ENCODE data around the gene BEND7. TPM values are rescaled to one million over a fixed set of nuclear protein-coding genes. Genes with fewer than 3 reads are reported as not detected.
A peak's percentile ranks its signal among the peaks of the same experiment; 100 is the strongest.

The BEND7 gene
- total and polyA plus RNA-seq, 2 of the 4 experiments (the other 2 are of a cell fraction): 2.3 to 3.5 TPM

DNA sequence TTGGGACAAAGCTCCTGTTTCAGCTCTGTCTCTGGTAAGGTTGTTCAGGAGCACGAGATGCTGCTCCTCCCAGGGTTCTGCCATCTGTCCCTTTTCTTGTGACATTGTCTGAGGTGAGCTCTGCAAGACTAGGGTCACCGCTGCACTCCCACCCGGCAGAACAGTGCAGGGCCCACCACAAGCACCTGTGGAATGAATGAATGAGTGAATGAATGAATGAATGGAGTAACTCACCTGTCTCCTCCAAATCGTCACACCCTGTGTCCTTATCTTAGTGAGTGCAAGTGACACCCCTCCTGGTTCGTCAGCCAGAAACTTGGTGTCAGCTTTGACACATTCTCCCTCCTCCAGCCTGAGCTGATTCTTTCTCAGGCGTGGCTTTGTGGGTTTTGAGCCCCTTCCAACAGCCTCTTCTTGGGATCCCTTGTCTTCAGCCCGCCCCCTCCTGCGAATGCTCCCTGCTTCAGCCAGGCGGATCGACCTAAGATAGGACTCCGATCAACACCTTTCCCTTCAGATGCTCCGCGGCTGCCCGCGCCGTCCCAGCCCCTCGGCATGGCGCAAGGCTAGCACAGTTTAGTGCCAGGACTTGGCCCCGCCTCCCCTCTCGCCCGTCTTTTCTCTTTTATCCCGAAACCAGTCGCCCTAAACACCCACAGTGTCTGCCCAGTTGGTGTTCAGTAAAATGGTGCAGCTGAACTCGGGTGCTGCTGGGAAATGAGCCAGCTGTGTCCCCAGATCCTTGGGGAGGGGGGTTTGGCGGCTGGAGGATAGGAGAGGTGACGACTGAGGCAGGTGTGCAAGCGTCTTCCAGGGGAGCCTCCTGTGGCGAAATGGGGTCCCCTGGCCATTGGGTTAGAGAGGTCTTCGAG lies 89.3 kb downstream of the BEND7 start:
- 5% methylated on average over 11 of the region's 29 CpGs; no CpG with 5 or more reads in 1 of the 2 experiments for WGBS, 2 experiments (ENCODE audit: extremely low coverage in 2 of 2, insufficient read length in 1 of 2)
- Histone ChIP-seq H2BK120ac (ENCODE audit: low read depth, low read length) (no peak overlapping the region), H2AK5ac (ENCODE audit: low read depth, low read length) (no peak overlapping the region), H3K9me1 (ENCODE audit: insufficient read depth, low read length) (no peaks in the 10 kb centered on the region), H2AK9ac (replicated peaks; ENCODE audit: low read depth, low read length, poor library complexity) (no peak overlapping the region), H3K27ac (ENCODE audit: insufficient read depth, low read length) (no peak overlapping the region), H3K4me3 (ENCODE audit: insufficient read depth, low read depth, low read length) (peak overlapping the region; percentile 13; the same call in 1 of the 2 replicates), H3K27me3 (ENCODE audit: control insufficient read depth, insufficient read depth, low read length) (peaks cover 28% of the 10 kb centered on the region), H3K56ac (ENCODE audit: extremely low read depth, insufficient read depth, low read length) (no peak overlapping the region), H3K79me1 (ENCODE audit: low read depth in 1 of 2, low read length in 2 of 2) (no peaks in the 10 kb centered on the region), H4K5ac (ENCODE audit: low read depth, low read length) (no peak overlapping the region), H2AFZ (replicated peaks; ENCODE audit: low read length, poor library complexity) (peak overlapping the region; percentile 29), H3K9ac (ENCODE audit: low read depth, low read length) (no peak overlapping the region), H4K91ac (ENCODE audit: insufficient read depth, low read depth, low read length) (no peak overlapping the region), H2BK5ac (ENCODE audit: low read depth, low read length, poor library complexity, severe bottlenecking) (no peak overlapping the region), H3K9me3 (ENCODE audit: control insufficient read depth, insufficient read depth, low read length) (no peaks in the 10 kb centered on the region), H3K14ac (replicated peaks; ENCODE audit: low read depth, low read length) (no peak overlapping the region), H2BK20ac (ENCODE audit: low read depth, low read length) (no peak overlapping the region), H3K4me1 (ENCODE audit: control insufficient read depth, insufficient read depth, low read length) (peaks cover 2% of the 10 kb centered on the region; the same call in 1 of the 2 replicates), H2BK15ac (ENCODE audit: low read depth, low read length) (no peak overlapping the region), H3K23ac (ENCODE audit: low read depth, low read length) (no peak overlapping the region), H3K4ac (ENCODE audit: low read depth, low read length) (no peak overlapping the region), H4K8ac (ENCODE audit: low read depth in 2 of 2, low read length in 2 of 2) (no peak overlapping the region), H3K4me2 (ENCODE audit: low read depth, low read length) (peak overlapping the region; percentile 85), H3K18ac (ENCODE audit: low read depth, low read length) (no peak overlapping the region), H3K36me3 (ENCODE audit: control insufficient read depth, insufficient read depth, low read length) (no peaks in the 10 kb centered on the region), H4K20me1 (ENCODE audit: insufficient read depth, low read length) (no peaks in the 10 kb centered on the region)
- ChIA-PET CTCF (interaction anchor here (0.6 to 3.3 kb wide), 4 partner anchors 10 to 502 kb away, joined by 3 to 11 read pairs (median 6); no protein-coding TSS in a partner anchor), POLR2A (ENCODE audit: unreplicated experiment) (no interaction called here)
- ATAC-seq (ENCODE audit: low read depth): peak; percentile 61
- intact Hi-C loops (cut with micrococcal nuclease): loop anchor here (1.0 kb wide), 1 partner anchor 67 kb away; no protein-coding TSS in a partner anchor
- dilution Hi-C loops (cut with HindIII; ENCODE audit: low sequenced_read_pairs, unreplicated experiment): no loop called here
- in situ Hi-C loops (cut with MboI; ENCODE audit: low sequenced_read_pairs): no loop called here
- DNase-seq: no peak
- no TSS peak for BruUV-seq (replicated peaks)
- no peak for TF ChIP-seq BHLHE40 (IDR thresholded peaks at IDR 0.05; ENCODE audit: low read depth, low read length)
- TF ChIP-seq MAZ (IDR thresholded peaks at IDR 0.05; ENCODE audit: borderline replicate concordance, low read depth, low read length): no peak
- TF ChIP-seq NFE2L2 (IDR thresholded peaks at IDR 0.05; ENCODE audit: low read depth, low read length): no peak
- TF ChIP-seq, protein P1, sequence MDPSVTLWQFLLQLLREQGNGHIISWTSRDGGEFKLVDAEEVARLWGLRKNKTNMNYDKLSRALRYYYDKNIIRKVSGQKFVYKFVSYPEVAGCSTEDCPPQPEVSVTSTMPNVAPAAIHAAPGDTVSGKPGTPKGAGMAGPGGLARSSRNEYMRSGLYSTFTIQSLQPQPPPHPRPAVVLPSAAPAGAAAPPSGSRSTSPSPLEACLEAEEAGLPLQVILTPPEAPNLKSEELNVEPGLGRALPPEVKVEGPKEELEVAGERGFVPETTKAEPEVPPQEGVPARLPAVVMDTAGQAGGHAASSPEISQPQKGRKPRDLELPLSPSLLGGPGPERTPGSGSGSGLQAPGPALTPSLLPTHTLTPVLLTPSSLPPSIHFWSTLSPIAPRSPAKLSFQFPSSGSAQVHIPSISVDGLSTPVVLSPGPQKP (IDR thresholded peaks at IDR 0.05; ENCODE audit: borderline replicate concordance, low read depth, low read length): no peak
- no peak for TF ChIP-seq CHD1 (IDR thresholded peaks at IDR 0.05; ENCODE audit: low read depth, low read length)
- no peak for TF ChIP-seq SMC3 (IDR thresholded peaks at IDR 0.05; ENCODE audit: low read depth, low read length)
- TF ChIP-seq POLR2A (IDR thresholded peaks at IDR 0.05; ENCODE audit: low read depth, low read length): no peak
- TF ChIP-seq MAFK (IDR thresholded peaks at IDR 0.05; ENCODE audit: low read depth, low read length): no peak
- TF ChIP-seq FOS (IDR thresholded peaks at IDR 0.05; ENCODE audit: low read depth, low read length): no peak
- TF ChIP-seq RAD21 (IDR thresholded peaks at IDR 0.05; ENCODE audit: low read length): no peak
- TF ChIP-seq, protein P2, sequence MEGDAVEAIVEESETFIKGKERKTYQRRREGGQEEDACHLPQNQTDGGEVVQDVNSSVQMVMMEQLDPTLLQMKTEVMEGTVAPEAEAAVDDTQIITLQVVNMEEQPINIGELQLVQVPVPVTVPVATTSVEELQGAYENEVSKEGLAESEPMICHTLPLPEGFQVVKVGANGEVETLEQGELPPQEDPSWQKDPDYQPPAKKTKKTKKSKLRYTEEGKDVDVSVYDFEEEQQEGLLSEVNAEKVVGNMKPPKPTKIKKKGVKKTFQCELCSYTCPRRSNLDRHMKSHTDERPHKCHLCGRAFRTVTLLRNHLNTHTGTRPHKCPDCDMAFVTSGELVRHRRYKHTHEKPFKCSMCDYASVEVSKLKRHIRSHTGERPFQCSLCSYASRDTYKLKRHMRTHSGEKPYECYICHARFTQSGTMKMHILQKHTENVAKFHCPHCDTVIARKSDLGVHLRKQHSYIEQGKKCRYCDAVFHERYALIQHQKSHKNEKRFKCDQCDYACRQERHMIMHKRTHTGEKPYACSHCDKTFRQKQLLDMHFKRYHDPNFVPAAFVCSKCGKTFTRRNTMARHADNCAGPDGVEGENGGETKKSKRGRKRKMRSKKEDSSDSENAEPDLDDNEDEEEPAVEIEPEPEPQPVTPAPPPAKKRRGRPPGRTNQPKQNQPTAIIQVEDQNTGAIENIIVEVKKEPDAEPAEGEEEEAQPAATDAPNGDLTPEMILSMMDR (conservative IDR thresholded peaks at IDR 0.05; ENCODE audit: low read depth, low read length): no peak
- no peak for TF ChIP-seq RFX5 (IDR thresholded peaks at IDR 0.05; ENCODE audit: low read depth, low read length)
- TF ChIP-seq, protein P3, sequence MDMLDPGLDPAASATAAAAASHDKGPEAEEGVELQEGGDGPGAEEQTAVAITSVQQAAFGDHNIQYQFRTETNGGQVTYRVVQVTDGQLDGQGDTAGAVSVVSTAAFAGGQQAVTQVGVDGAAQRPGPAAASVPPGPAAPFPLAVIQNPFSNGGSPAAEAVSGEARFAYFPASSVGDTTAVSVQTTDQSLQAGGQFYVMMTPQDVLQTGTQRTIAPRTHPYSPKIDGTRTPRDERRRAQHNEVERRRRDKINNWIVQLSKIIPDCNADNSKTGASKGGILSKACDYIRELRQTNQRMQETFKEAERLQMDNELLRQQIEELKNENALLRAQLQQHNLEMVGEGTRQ (IDR thresholded peaks at IDR 0.05; ENCODE audit: low read depth, low read length): no peak
- no peak for TF ChIP-seq RCOR1 (IDR thresholded peaks at IDR 0.05; ENCODE audit: insufficient replicate concordance, low read length)

All from IMR-90 (cell line).